PFSK-1 (cell line): ENCODE results near the gene DAW1.

ENCODE experiments used
- FOXP2 ChIP-seq: optimal IDR thresholded peaks from 2 replicates; pipeline ENCODE3; 2011; ENCODE audit warnings: borderline replicate concordance, control low read depth, inconsistent platforms; ENCODE audit not compliant: insufficient read depth; ENCODE audit errors: extremely low read length, extremely low read depth
- POLR2AphosphoS5 ChIP-seq: IDR thresholded peaks from 2 replicates; pipeline ENCODE4 v1.6.1; 2012; ENCODE audit warnings: low read depth, mild to moderate bottlenecking, control low read depth, low read length, moderate library complexity
- REST ChIP-seq, 2 experiments: IDR thresholded peaks; 2 replicates each; pipeline versions ENCODE4 v1.6.1 to v1.8.0; 2011 to 2012; ENCODE audit warnings: low read depth in 2 of 2, low read length in 2 of 2, control low read depth in 1 of 2, inconsistent platforms in 1 of 2, mild to moderate bottlenecking in 1 of 2, moderate library complexity in 1 of 2; ENCODE audit not compliant: insufficient read depth in 1 of 2
- SIN3A ChIP-seq: IDR thresholded peaks from 2 replicates; pipeline ENCODE4 v1.6.1; 2012; ENCODE audit warnings: mild to moderate bottlenecking, low read length, moderate library complexity, borderline replicate concordance; ENCODE audit not compliant: insufficient read depth
- TAF1 ChIP-seq: IDR thresholded peaks from 2 replicates; pipeline ENCODE4 v1.6.1; 2012; ENCODE audit warnings: low read length, control low read depth, borderline replicate concordance; ENCODE audit not compliant: insufficient read depth

The DAW1 gene

GRCh38 chr2:227872676-227873075, 1.2 kb downstream of the DAW1 start:
- TF ChIP-seq SIN3A, result no peak
- TF ChIP-seq TAF1, result no peak
- no peak for TF ChIP-seq FOXP2
- TF ChIP-seq REST (IDR thresholded peaks at IDR 0.05; ENCODE audit: insufficient read depth in 1 of 2, low read depth in 2 of 2, low read length in 2 of 2), result no peak

DNA sequence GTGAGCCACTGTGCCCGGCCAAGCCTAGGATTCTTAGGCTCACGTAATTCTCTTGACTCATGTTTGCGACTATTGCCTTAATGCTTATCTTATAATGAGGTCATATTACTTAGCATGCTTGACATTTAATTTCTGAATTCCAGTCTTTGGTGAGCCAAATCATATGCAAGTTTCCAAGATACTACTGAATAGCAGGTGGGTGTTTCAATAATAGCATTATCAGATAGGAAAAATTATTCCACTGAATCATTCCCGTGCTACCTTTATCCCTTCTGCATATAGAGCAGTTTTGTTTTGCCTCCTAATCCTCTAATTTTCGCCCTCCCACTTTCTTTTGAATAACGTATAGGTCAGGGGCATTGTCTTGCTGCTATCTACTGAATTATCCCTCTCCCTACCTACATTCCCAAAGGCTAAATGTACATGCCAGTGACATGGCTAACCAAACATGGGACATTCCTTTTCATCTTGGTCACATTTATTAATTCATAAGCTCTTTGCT, 4.9 kb downstream of the DAW1 start:
- no peak for TF ChIP-seq TAF1
- TF ChIP-seq POLR2AphosphoS5, result no peak
- no peak for TF ChIP-seq REST (IDR thresholded peaks at IDR 0.05; ENCODE audit: insufficient read depth in 1 of 2, low read depth in 2 of 2, low read length in 2 of 2)
- no peak for TF ChIP-seq SIN3A

DNA sequence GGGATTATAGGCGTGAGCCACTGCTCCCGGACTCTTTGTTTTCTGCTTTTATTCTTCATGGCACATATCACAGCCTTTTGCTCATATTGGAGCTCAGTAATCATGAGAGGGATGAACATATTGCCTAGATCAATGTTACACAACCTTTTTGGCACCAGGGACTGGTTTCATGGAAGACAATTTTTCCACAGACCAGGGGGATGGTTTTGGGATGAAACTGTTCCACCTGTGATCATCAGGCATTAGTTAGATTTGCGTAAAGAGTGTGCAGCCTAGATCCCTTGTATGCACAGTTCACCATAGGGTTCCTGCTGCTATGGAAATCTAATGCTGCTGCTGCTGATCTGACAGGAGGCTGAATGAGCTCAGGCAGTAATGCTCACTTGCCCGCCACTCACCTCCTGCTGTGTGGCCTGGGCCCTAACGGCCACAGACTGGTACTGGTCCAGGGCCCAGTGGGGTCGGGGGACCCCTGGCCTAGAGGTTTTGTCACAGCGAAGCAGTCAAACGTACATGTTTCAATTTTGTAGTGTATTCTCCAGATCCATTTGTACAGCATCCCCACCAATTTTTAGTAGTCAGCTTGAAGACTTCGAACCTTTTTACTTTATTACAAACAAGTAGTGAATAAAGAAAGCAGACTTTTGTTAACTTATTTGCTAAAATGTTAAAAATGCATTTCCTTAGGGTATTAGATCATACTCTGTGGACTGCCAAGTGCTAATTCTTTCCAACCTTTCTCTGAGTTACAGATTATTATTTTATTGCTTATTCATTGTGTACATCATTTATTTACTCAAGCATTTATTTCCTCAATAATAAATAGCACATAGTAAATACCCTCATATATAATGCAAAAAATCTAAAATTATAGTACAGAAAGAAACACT, 6.2 kb downstream of the DAW1 start:
- TF ChIP-seq FOXP2, result no peak
- TF ChIP-seq REST (IDR thresholded peaks at IDR 0.05; ENCODE audit: insufficient read depth in 1 of 2, low read depth in 2 of 2, low read length in 2 of 2), result no peak
- no peak for TF ChIP-seq POLR2AphosphoS5
- TF ChIP-seq TAF1, result no peak
- TF ChIP-seq SIN3A, result no peak

DNA sequence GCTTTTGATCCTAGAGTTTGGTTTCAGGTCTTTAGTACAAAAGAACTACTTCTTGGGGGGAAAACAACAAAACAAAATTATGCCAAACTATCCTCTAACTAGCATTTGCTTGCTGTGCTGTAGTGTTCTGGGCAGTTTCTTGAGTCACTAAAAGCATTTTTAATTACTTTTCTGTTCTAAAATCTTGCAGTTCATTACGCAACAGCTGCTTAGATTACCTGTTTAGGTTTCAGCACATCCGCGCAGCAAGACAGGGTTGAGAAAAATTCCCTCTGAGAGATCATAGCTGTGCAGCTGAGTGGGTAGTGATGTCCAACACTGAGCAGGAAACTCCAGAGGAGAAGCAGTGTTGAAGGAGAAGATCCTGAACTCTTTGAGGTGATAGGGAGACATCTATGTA, 9.0 kb downstream of the DAW1 start:
- TF ChIP-seq TAF1 (no peak), FOXP2 (no peak), POLR2AphosphoS5 (no peak), SIN3A (no peak), REST (IDR thresholded peaks at IDR 0.05; ENCODE audit: insufficient read depth in 1 of 2, low read depth in 2 of 2, low read length in 2 of 2) (no peak)

DNA sequence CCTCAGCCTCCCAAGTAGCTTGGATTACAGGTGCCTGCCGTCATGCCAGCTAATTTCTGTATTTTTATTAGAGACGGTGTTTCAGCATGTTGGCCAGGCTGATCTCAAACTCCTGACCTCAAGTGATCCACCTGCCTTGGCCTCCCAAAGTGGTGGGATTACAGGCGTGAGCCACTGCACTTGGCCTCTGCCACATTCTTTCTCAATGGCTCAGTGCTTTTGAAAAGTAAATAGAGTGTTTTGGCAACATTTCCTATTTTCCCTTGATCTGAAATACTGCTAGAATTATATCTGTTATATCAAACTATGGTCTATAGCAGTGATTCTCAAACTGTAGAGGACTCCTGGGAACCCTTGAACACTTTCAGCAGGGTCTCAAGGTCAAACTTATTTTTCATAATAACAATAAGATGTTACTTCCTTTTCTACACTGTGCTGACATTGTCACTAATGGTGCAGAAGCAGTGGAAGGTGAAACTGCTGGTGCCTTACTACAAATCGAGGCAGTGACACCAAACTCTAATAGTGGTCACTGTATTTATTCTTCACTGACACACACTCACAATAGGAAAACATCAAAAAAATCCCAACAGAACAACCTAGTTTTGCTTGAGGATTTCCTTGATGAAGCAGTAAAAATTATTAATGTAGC, 10.6 kb downstream of the DAW1 start:
- TF ChIP-seq TAF1 (no peak), REST (IDR thresholded peaks at IDR 0.05; ENCODE audit: insufficient read depth in 1 of 2, low read depth in 2 of 2, low read length in 2 of 2) (no peak), SIN3A (no peak), FOXP2 (no peak)
